Gastrocnemius medialis (tissue), 4 donors: ENCODE data around the gene ZC3H15. TPM values are rescaled to one million over a fixed set of nuclear protein-coding genes. Genes with fewer than 3 reads are reported as not detected.

Experiments used
- ATAC-seq, 2 donors: fragments of 150-250 bp; one replicate each; pipeline ENCODE4 v1.9.1; 2016
- DNase-seq, 2 donors: peaks; one replicate each; pipeline ENCODE4 v3.0.0-alpha.2; 2019
- H3K27ac ChIP-seq, 4 donors: fragments of 200-600 bp; sonication (generic); 1 replicate in 1 of 4; 2 replicates in 3 of 4; pipeline ENCODE4 v1.5.1; 2016 to 2018; ENCODE audit warnings: mild to moderate bottlenecking in 2 of 4, moderate library complexity in 1 of 4
- H3K27me3 ChIP-seq, 3 donors: fragments of 200-600 bp; sonication (generic) in 2 of 3; 1 replicate in 1 of 3; 2 replicates in 2 of 3; pipeline versions ENCODE4 v1.5.1 to v1.6.0; 2016 to 2019; ENCODE audit warnings: mild to moderate bottlenecking in 1 of 3, moderate library complexity in 1 of 3
- H3K36me3 ChIP-seq, 2 donors: fragments of 200-600 bp; sonication (generic) in 1 of 2; one replicate each; pipeline ENCODE4 v1.5.1; 2017 to 2018
- H3K4me1 ChIP-seq, 2 donors: fragments of 200-600 bp; sonication (generic) in 1 of 2; one replicate each; pipeline ENCODE4 v1.5.1; 2016 to 2017; ENCODE audit warnings: mild to moderate bottlenecking in 2 of 2
- H3K4me3 ChIP-seq, 4 donors: fragments of 200-600 bp; sonication (generic) in 3 of 4; 1 replicate in 1 of 4; 2 replicates in 3 of 4; pipeline ENCODE4 v1.5.1; 2016 to 2019; ENCODE audit warnings: mild to moderate bottlenecking in 2 of 4
- H3K9me3 ChIP-seq, 3 donors: fragments of 200-600 bp; sonication (generic) in 2 of 3; 1 replicate in 1 of 3; 2 replicates in 2 of 3; pipeline ENCODE4 v1.5.1; 2016 to 2019
- CTCF ChIP-seq, 5 experiments: fragments of 450-650 bp in 3 of 5; fragments of 200-600 bp in 2 of 5; sonication (generic) in 2 of 5; IDR thresholded peaks in 4 of 5; conservative IDR thresholded peaks in 1 of 5; 1 replicate in 4 of 5; 2 replicates in 1 of 5; pipeline ENCODE4 v1.5.1; 2016 to 2019; ENCODE audit warnings: antibody characterized with exemption in 5 of 5, mild to moderate bottlenecking in 3 of 5, moderate library complexity in 3 of 5
- POLR2A ChIP-seq, 2 donors: fragments of 450-650 bp; IDR thresholded peaks; one replicate each; pipeline ENCODE4 v1.6.1; 2017; ENCODE audit warnings: antibody characterized with exemption in 2 of 2, mild to moderate bottlenecking in 2 of 2, moderate library complexity in 2 of 2
- in situ Hi-C, 4 donors: fragments of 200-750 bp; cut with MboI; loops; one replicate each; pipeline versions ENCODE4 v1.15.0 to v1.8.0; 2017; ENCODE audit warnings: low sequenced_read_pairs in 4 of 4
- intact Hi-C: fragments of 100-400 bp; cut with DNase I; formaldehyde crosslinking; loops from one replicate; pipeline ENCODE4 v1.15.1; 2023; ENCODE audit warnings: low total_unique reads
- total RNA-seq, 4 donors: library from RNA; depleted of rRNA; stranded (reverse); fragments of >200 nt; gene quantifications; one replicate each; pipeline versions ENCODE4 v1.1.0 to v1.2.3, GENCODE V29; 2016

Gene ZC3H15
- total RNA-seq, 4 donors from 2014 or later: 56.3 to 68.9 (median 63.0) TPM

GRCh38 chr2:186486651-186487647 lies 889 bp downstream of the ZC3H15 start:
- intact Hi-C loops (loop anchor here (2.0 kb wide), 1 partner anchor 104 kb away; the partner anchor contains the start of gene ITGAV), in situ Hi-C loops (no loop called here)
- no peaks in the 10 kb centered on the region for H3K9me3 ChIP-seq
- H3K4me3 ChIP-seq: peak overlapping the region; percentile 90 to 99 (median 92)
- H3K27me3 ChIP-seq: no peaks in the 10 kb centered on the region
- ATAC-seq (peak; percentile 8 to 13), DNase-seq (no peak)
- TF ChIP-seq POLR2A (IDR thresholded peaks at IDR 0.05): no peak
- no peak for TF ChIP-seq CTCF (IDR thresholded peaks at IDR 0.05 in 4 of 5, conservative IDR thresholded peaks at IDR 0.05 in 1 of 5)
- peaks cover 57 to 61% of the 10 kb centered on the region in 2 donors for H3K4me1 ChIP-seq
- no peaks in the 10 kb centered on the region for H3K36me3 ChIP-seq
- peak overlapping the region; percentile 94 to 97 (median 96) for H3K27ac ChIP-seq

DNA sequence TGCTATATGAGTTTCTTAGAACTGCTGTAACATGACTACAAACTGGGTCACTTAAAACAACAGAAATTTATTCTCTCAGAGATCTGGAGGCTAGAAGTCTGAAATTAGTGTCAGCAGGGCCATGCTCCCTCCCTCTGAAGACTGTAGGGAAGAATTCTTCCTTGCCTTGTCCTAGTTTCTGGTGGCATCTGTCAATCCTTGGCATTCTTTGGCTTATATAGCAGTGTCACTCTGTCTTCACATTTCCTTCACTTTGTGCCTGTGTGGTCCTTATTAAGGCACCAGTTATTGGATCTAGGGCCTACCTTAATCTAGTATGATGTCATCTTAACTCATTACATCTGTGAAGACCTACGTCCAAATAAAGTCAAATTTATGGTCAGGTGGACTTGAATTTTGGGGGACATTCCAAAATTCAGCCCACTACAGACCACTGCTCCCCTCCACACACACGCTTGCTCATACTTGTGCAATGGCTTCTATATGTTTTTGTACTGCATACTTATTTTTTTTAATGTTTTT lies 7.6 kb downstream of the ZC3H15 start:
- no peak for DNase-seq

GRCh38 chr2:186496401-186496800 lies 10.3 kb downstream of the ZC3H15 start:
- Histone ChIP-seq H3K4me1 (peaks cover 27 to 31% of the 10 kb centered on the region in 2 donors), H3K27ac (no peak overlapping the region), H3K27me3 (no peaks in the 10 kb centered on the region), H3K9me3 (no peaks in the 10 kb centered on the region), H3K4me3 (no peak overlapping the region), H3K36me3 (peaks cover 0 to 45% of the 10 kb centered on the region in 2 donors)
- no peak for TF ChIP-seq POLR2A (IDR thresholded peaks at IDR 0.05)
- TF ChIP-seq CTCF (IDR thresholded peaks at IDR 0.05 in 4 of 5, conservative IDR thresholded peaks at IDR 0.05 in 1 of 5): no peak
- no peak for DNase-seq
- ATAC-seq: no peak
- intact Hi-C loops: no loop called here
- in situ Hi-C loops: loop anchor here in 1 of 4 donors (10.0 kb wide), 1 partner anchor 88 kb away; no protein-coding TSS in a partner anchor

More for the DNA sequence above, 7.6 kb downstream of the ZC3H15 start:
- no peak overlapping the region for H3K4me3 ChIP-seq
- intact Hi-C loops (no loop called here), in situ Hi-C loops (loop anchor here in 1 of 4 donors (10.0 kb wide), 1 partner anchor 91 kb away; no protein-coding TSS in a partner anchor)
- peak overlapping the region in 1 of 4 donors; percentile 20 for H3K27ac ChIP-seq
- no peaks in the 10 kb centered on the region for H3K27me3 ChIP-seq
- peaks cover 0 to 33% of the 10 kb centered on the region in 2 donors for H3K36me3 ChIP-seq
- peaks cover 51 to 59% of the 10 kb centered on the region in 2 donors for H3K4me1 ChIP-seq
- H3K9me3 ChIP-seq: no peaks in the 10 kb centered on the region
- ATAC-seq: no peak
- TF ChIP-seq POLR2A (IDR thresholded peaks at IDR 0.05) (no peak), CTCF (IDR thresholded peaks at IDR 0.05 in 4 of 5, conservative IDR thresholded peaks at IDR 0.05 in 1 of 5) (no peak)

- peaks cover 0 to 60% of the 10 kb centered on the region in 2 donors for H3K36me3 ChIP-seq
Measured at GRCh38 chr2:186497928-186498327, 11.9 kb downstream of the ZC3H15 start.

More at GRCh38 chr2:186497928-186498327, 11.9 kb downstream of the ZC3H15 start:
- H3K4me3 ChIP-seq: no peak overlapping the region
- H3K9me3 ChIP-seq: no peaks in the 10 kb centered on the region
- intact Hi-C loops (no loop called here), in situ Hi-C loops (loop anchor here in 1 of 4 donors (10.0 kb wide), 1 partner anchor 87 kb away; no protein-coding TSS in a partner anchor)
- no peaks in the 10 kb centered on the region for H3K27me3 ChIP-seq
- no peak overlapping the region for H3K27ac ChIP-seq
- DNase-seq (no peak), ATAC-seq (no peak)
- H3K4me1 ChIP-seq: peaks cover 12 to 16% of the 10 kb centered on the region in 2 donors
- TF ChIP-seq POLR2A (IDR thresholded peaks at IDR 0.05) (no peak), CTCF (IDR thresholded peaks at IDR 0.05 in 4 of 5, conservative IDR thresholded peaks at IDR 0.05 in 1 of 5) (no peak)
